GM19467 (cell line): ENCODE measurements around the gene MCU.
"Not testable (repeated sequence)": the region's sequence is repeated elsewhere in the genome, so short reads cannot be mapped to it uniquely, and the experiment has no call there.

Experiments
- ATAC-seq: cut with Tn5 transposase; IDR thresholded peaks from one replicate; pipeline ENCODE4 v1.9.1; 2021; ENCODE audit warnings: mild to moderate bottlenecking, moderate library complexity; ENCODE audit not compliant: unreplicated experiment

MCU gene

DNA sequence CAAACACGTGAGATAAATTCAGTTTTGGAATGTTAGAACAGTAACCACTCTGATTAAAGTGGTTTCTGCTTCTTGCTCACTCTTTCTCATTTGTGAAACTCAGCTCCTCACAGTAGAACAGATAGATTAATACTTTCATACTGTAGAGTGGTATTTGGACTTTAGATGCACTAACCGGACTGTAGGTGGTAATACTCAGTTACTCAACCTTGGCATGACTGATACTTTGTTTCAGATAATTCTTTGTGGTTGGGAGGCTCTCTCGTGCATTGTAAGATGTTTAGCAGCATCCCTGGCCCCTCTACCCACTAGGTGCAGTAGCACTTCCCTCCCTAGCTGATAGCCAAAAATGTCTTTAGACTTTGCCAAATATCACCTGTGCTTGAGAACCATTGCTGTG, 37.6 kb downstream of the MCU start:
- peak; percentile 64 for ATAC-seq

DNA sequence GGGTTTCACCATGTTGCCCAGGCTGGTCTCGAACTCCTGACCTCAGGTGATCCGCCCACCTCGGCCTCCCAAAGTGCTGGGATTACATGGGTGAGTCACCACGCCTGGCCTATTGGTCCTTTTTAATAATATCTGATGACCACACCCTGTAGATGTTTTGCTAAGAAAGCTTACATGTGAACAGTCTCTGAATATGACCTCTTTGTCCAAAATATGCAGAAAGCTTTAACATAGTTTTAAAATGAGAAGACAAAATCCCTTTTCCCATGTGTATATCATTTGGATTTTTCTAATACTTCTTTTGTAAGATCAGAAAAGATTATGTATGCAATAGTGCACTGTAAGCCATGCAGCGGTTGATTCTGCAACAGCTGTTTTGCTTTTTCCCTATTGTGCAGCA, 38.5 kb downstream of the MCU start:
- ATAC-seq: no peak

DNA sequence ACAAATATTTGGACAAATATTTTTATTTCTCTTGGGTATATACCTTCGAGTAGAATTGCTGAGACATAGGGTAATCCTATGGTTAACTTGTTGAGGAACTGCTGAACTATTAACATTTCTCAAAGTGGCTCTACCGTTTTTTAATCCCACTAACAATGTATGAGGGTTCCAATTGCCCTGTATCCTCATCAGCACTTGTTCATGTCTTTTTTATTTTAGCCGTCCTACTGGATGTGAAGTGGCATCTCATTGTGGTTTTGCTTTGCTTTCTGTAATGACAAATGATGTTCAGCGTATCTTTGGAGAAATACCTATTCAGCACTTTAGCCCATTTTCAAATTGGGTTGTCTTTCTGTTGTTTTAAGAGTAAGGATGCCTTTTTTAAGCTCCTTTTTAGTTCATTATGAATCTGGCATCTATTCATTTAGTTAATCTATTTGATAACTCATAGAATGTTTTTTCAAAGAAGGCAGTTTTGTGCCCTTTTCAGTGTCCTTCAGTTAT, 40.0 kb downstream of the MCU start:
- ATAC-seq: no peak

DNA sequence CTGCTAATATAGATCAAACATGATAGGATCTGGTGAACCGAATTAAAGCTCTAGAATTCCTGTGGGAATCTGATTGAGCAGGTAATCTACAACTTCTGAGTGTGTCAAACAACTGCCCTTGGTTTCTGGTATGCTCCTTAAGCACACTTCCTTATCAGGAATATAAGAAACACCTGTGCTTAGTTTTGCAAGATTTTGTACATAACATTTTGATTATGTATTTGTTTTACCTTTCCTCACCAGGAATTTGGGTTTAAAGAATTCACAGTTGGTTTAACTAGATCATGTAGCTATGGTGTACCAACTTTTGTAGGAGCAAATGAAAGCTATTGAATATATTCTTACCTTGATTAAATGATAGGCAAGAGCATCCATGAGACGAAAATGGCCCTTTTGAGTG, 40.6 kb downstream of the MCU start:
- no peak for ATAC-seq

DNA sequence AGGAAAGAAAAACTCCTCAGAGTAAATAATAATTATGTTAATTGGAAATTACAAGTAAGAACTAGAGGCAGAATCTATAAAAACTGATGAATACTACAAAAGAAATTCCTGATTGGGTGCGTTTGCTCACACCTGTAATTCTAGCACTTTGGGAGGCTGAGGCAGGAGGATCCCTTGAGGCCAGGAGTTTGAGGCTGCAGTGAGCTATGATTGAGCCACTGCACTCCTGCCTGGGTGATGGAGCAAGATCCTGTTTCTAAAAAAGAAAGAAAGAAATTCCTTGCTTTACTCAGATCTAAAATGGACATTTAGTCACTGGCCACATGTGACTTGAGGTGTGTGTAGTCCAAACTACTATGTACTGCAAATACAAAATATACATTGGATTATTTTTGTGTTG, 42.0 kb downstream of the MCU start:
- ATAC-seq: no peak

DNA sequence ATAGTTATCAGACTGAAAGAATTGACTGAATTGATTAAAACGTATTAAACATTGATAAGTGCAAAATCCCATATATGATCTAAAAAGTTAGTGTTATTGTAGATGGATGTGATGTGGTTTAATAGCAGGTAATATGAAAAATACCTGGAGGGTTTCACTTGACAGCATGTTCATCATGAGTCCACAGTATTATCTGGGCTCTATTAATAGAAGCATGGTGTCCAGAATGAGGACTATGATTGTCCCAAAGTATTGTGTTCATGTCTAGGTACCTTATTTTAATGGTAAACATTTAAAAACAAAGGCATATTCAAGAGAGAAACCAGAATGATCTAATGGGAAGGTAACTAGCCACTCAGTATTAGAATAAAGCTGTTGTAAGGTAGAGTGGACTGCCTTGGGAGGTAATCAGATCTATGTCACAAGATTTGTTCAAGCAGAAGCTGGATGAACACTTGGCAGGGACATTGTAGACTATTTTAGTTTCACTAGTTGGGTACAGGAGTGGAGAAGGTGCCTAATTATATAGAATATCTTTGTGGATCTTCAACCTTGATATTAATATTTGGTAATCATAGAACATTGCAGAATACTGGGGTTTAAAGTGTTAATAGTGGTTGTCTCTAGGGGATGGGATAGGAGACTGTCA, 43.5 kb downstream of the MCU start:
- no peak for ATAC-seq

DNA sequence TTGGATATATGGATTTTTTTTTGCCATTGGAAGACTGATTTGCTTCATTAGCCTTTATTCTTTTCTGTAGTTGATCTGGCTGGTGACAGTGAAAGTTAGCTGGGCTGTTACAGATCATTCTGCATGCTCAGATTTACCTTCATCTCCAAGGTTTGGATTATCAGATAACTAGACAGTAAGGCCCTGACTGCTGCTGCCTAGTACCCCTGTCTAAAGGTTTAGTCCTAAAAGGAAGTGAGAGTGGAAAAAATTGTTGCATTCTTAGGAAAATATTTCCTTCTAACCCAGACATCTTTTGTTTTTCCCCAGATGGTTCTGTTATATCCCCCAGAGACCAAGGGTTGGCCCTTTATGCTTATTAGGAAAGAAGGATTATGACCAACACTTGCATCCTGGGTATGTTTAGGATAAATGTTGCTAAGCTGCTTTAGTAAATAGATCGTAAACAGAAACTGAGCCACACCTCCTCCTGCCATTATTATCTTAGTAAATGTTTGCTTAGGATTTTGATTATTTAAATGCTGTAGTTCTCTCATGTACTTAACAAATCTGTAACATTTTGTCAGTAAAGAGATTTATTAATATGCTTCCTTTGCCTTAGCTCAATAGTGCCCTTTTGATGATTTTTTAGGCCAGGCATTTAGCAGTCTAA, 44.4 kb downstream of the MCU start:
- no peak for ATAC-seq

DNA sequence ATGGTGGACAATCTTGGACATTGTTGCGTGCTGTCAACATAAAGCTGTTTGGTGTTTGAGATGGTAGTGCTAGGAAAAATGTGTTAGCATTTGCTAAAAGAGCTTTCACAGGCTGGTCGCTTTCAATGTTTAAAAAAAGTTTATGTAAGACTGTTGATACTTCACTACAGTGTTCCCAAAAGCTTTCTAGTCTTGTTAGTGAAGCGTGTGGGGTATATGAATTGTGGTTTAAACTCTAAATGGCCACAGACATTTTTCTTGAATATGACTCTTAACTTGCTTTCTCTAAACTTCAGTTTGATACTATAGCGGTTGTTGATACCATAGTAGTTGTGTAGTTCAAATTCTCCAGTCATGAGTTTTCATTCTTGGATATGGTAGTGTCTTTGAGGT, 44.9 kb downstream of the MCU start:
- ATAC-seq: no peak

DNA sequence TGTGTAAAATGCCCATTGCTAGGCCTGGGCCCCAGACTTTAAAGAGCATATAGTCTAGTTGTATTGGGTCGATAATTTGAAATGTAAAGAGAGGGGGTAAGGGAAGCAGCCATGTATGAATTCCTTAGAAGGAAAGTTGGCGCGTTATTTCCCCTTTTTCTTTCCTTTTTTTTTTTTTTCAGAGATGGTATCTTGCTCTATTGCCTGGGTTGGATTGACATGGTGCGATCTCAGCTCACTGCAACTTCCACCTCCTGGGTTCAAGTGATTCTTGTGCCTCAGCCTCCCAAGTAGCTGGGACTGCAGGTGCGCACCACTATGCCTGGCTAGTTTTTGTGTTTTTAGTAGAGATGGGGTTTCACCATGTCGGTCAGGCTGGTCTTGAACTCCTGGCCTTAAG, 45.4 kb downstream of the MCU start:
- ATAC-seq: not testable (repeated sequence)

DNA sequence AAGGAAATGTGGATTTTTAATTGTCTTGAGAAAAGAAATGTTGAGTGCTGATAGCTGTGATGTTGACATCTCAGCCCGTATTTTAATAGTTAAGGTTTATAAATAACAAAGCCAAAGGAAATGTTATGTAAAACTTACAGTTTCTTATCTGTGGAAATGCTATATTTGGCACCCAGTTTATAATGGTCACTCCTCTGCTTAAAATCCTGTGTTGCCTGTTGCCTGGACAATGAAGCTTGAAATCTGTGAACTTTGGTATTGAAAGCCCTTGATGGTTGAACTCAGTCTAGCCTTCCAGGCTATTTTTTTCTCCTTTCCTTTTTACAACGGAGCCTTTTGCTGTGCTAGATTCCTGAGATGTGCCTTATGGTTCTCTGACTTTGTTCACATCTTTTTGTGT, 46.5 kb downstream of the MCU start:
- no peak for ATAC-seq

DNA sequence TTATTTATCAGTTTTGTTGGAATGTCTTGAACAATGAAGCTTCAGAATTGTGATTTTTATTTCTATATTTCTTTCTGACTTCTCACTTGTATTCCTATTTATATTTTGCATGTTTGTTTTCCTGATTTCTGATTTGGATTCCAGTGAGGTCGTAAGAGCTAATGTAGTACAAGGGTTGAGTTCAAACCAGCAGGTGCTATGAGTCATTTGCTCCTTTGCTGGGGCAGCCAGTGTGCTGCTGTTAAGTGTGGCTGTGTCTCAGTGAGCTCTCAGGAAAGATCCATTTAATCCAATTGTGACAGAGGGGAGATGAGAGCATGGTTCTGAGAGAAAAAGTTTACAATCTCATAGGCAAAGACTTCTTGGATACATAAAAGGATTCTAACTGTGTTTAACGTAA, 48.6 kb downstream of the MCU start:
- no peak for ATAC-seq

DNA sequence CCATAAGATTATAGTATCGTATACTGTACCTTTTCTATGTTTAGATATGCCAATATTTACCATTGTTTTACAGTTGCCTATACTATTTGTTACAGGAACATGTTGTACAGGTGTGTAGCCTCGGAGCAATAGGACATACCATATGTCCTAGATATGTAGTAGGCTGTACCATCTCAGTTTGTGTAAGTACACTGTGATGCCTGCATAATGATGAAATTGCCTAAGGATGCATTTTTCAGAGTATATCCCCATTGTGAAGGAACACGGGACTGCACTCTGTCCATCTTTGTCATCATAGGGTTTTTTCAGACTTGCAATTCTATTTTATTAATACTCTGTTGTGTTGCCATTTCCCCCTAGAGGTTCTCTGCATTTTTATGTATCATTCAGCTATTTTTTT, 50.1 kb downstream of the MCU start:
- no peak for ATAC-seq

DNA sequence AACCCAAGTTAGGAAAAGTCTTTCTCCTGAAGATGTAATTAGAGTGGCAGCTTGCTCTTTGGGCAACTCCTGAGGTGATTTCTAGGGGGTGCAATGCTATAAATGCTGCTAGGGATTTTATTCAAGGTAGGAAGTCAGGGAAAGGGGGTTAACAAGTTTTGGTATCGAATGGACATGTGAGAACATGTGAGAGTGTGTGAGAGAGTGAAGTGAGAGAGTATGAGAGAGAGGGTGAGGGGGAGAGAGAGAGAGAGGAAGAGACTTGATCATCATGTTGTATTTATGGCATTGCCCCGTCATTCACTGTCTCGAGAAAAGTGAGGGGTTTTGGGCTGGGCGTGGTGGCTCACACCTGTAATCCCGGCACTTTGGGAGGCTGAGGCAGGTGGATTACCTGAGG, 50.9 kb downstream of the MCU start:
- no peak for ATAC-seq

DNA sequence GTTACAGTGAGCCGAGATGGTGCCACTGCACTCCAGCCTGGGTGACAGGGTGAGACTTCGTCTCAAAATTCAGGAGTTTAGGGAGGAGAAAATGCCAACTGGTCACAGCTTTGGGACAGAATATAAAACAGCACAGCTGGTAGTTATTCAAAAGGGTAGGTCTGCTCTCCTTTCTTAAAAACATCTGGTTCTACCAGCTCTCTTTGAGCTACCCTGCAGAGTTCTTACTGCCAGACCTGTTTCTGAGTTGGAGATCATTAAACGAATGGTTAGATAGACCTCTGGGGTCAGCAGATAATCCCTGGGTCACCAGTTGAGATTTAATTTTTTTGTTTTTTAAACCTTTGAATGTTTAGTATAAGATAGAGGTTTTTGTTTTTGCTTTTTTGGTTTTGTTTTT, 52.6 kb downstream of the MCU start:
- no peak for ATAC-seq

DNA sequence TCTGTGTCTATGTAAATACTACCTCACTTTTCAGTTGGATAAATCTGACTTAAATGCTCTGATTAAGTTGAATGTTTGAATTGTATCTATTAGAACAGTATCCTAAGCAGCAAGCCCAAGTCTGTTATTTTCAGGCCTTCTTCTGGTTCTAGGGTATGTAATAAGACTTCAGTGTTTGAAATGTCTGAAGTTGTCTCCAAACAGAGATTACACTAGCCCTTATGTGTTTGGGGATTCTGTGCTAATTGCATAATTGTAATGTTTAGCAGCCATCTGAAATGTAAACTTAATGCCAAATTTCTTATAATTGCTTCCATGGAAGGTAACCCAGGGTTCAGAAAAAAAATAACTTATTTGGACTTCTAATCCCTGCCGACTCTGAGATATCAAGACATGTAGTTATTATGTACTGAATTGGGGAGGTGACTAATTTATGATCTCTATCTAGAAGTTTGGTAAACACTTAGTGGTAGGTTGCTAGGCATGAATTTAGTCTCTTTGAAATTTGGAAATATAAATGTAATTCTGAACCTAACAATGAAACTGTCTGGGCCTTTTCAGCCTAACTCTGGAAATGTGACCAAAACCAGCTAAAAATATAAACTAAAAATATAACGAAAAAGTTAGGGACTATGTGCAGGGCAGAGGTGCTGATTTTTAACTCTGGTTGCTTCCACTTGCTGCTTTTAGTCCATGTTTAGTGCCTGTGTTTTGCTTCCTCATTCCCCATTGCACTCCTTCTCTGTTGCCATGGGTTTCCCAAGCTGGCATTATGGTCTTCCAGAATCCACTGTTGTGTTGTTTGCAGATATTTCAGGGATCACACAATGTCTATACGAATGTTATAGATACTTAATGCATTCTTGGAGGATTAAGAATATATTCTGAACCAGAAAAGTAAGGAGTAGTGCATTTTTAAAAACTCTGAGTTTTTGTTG, 54.8 kb downstream of the MCU start:
- ATAC-seq: no peak

DNA sequence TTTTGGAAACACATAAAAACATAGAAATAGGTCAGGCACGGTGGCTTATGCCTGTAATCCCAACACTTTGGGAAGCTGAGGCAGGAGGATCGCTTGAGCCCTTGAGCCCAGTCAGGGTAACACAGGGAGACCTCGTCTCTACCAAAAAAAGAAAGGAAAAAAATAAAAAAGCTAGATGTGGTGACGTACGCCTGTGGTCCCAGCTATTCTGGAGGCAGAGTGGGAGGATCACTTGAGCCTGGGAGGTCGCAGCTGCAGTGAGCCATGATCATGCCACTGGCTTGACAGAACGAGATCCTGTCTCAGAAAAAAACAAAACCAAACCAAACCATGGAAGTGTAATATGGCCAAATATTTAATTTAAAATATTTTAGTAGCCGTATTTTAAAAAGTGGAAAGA, 55.6 kb downstream of the MCU start:
- ATAC-seq: no peak

DNA sequence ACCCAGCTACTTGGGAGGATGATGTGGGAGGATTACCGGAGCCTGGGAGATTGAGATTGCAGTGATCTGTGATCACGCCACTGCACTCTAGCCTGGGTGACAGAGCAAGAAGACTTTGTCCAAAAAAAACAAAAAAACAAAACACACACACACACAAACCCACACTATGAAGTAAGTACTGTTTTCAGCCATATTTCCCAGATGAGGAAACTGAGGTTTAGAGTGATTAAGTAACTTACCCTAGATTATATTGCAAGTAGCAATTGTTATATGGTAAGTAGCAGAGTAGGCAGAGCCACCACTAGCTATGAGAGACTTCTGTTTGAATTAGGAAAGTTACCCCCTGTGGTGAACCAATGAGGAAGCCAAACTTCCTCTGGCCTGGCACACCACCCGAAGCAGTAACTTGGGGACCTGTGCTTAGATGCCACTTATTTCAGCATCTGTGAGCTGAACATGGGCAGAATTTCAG, 61.9 kb downstream of the MCU start:
- ATAC-seq: no peak

DNA sequence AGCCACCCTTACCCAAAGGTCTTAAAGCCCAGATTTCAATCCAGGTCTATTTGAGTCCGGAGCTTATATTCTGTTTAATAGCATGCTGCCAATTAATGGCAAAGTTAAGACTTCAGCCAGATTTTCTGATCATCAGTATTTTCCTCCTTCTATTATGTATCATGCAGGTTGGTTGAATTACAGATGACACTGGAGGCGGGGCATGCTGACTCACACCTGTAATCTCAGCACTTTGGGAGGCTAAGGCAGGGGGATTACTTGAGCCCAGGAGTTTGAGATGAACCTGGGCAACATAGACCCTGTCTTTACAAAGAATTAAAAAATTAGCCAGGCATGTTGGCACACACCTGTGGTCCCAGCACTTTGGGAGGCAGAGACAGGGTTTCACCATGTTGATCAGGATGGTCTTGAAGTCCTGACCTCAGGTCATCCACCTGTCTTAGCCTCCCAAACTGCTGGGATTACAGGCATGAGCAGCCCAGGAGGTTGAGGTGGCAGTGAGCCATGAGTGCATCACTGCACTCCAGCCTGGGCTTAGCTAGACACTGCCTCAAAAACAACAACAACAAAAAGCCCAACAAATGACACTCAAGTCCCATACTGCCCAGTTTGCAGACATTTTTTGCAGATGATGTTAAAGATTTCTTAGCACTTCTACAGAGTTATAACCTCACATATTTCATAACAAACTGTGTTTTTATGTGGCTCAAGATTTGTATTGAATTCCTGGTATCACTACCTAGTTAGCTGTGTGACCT, 62.5 kb downstream of the MCU start:
- no peak for ATAC-seq

DNA sequence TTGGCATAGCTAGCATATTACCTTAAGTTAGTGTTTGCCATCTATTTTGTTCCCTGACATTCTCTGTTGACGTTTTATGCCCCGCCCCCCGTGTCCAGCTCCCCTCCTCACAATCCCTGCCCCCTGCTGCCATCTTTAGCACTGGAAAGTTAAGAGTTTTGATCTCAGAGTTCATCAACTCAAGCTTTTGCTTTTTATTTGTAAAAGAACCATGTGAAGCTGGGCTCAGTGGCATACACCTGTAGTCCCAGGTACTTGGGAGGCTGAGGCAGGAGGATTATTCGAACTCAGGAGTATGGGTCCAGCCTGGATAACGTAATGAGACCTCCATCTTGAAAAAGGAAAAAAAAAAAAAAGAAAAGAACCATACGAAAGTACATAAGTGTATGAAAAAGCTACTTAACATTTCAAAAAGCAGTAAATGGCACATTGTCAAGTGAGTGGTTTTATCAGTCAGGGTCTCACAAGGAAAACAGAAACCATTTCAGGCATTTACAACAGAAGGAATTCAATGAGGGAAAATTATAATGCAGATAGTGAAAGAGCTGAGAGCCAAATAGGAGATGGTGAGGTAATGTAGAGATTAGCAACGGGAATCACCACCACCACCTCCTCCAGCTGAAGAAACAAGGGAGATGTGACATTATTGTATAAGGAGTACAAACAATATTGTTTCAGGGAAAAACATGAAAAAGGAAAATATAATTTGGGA, 64.9 kb downstream of the MCU start:
- no peak for ATAC-seq

DNA sequence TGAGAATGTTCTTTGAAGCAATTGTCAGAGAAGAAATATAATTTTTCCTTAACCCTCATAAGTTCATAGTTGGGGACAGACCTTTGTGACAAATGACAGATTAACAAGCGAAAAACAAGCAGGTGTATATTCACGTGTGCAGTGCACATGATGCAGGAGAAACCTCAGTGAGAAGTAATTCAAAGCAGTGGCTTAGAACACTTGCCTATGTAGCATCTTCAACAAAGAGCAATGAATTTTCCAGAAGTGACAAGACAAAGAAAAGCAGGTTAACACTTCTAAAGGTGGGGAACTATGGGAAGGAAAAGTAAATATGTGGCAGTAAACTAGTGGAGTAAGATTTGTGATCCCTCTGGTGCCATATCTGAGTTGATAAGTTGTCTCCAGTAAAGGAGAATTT, 65.8 kb downstream of the MCU start:
- no peak for ATAC-seq
